OCI-LY3 (cell line): ENCODE measurements around the gene TSC22D3.

Source experiments
- EZH2phosphoT487 ChIP-seq: fragments of 200-600 bp; shearing (Covaris generic); IDR thresholded peaks from 2 replicates; pipeline ENCODE4 v1.6.1; 2018; ENCODE audit warnings: antibody characterized with exemption, mixed run types, low read depth
- TF ChIP-seq, protein P1 (sequence below): fragments of 200-600, 300-600 bp; sonication (generic); IDR thresholded peaks from 2 replicates; pipeline ENCODE4 v1.5.1; 2014; ENCODE audit warnings: antibody characterized with exemption, low read length, low read depth

DNA sequence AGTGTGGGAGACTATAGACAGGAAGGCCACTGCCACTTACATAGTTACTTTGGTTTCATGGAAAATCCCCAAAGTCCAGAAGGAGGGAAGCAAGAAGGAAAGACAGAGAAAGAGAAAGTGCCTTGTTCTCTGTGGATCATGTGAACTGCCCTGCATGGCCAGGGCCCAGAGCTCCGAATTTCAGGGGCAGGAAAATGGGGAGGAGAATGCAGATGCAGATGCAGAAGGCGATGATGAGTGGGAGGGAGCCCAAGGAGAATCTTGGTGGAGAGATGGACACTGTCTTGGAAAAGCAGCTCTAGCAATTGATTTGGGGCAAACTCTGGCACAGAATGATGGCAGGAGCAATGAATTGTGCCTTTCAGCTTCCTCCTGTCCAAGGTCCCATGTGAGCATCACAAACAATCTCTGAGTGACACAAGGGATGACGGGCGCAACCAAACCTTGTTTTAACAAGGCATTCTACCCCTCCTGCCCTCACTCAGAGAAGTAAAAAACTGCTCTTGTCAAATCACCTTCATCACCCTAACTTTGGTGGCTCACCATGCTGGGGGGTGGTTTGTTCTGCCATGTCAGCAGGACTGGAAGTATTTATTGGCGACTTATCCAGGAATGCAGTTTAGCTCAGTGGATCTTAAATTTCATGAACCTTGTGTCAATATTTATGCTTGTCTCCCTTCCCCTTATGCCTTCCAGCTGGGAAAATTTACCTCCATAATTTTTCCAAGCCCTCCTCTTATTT lies 53.5 kb downstream of the TSC22D3 start:
- no peak for TF ChIP-seq EZH2phosphoT487
- TF ChIP-seq, protein P1, sequence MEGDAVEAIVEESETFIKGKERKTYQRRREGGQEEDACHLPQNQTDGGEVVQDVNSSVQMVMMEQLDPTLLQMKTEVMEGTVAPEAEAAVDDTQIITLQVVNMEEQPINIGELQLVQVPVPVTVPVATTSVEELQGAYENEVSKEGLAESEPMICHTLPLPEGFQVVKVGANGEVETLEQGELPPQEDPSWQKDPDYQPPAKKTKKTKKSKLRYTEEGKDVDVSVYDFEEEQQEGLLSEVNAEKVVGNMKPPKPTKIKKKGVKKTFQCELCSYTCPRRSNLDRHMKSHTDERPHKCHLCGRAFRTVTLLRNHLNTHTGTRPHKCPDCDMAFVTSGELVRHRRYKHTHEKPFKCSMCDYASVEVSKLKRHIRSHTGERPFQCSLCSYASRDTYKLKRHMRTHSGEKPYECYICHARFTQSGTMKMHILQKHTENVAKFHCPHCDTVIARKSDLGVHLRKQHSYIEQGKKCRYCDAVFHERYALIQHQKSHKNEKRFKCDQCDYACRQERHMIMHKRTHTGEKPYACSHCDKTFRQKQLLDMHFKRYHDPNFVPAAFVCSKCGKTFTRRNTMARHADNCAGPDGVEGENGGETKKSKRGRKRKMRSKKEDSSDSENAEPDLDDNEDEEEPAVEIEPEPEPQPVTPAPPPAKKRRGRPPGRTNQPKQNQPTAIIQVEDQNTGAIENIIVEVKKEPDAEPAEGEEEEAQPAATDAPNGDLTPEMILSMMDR = no peak
